ENCODE results near the gene GLO1. TPM values are rescaled to one million over a fixed set of nuclear protein-coding genes. Genes with fewer than 3 reads are reported as not detected.

GLO1 gene
- total and polyA plus RNA-seq, 9 of the 15 experiments (the other 6 are each of a cell fraction or from before 2014, with no cell fraction given), result 155 to 331 (median 203) TPM

- TF ChIP-seq KLF16 (IDR thresholded peaks at IDR 0.05) (no peak), ADNP (tag; IDR thresholded peaks at IDR 0.05) (no peak), ZNF407 (IDR thresholded peaks at IDR 0.05; ENCODE audit: low read depth) (no peak), PRPF4 (IDR thresholded peaks at IDR 0.05; ENCODE audit: insufficient read depth, low read depth, low read length, poor library complexity, severe bottlenecking) (no peak), GTF2B (IDR thresholded peaks at IDR 0.05; ENCODE audit: extremely low read depth, insufficient read length) (no peak), ELF4 (CRISPR knock-in tag; IDR thresholded peaks at IDR 0.05) (no peak), KAT7 (CRISPR knock-in tag; IDR thresholded peaks at IDR 0.05; ENCODE audit: borderline replicate concordance) (no peak), MBD2 (IDR thresholded peaks at IDR 0.05; ENCODE audit: borderline replicate concordance, low read depth) (no peak), CHD1 (IDR thresholded peaks at IDR 0.05; ENCODE audit: low read length) (no peak)
Observed at GRCh38 chr6:38649744-38650143, 53.2 kb downstream of the GLO1 start (continued).
